Middle frontal gyrus (tissue), 1 donor: Measurements from ENCODE around the gene EPHB2.
A peak's percentile ranks its signal among the peaks of the same experiment; 100 is the strongest.
"Not testable (repeated sequence)": the region's sequence is repeated elsewhere in the genome, so short reads cannot be mapped to it uniquely, and the experiment has no call there.

ENCODE experiments used
- DNase-seq: peaks from one replicate; pipeline ENCODE4 v3.0.0-alpha.2; 2015; ENCODE audit warnings: low spot score; ENCODE audit errors: extremely low spot score

The EPHB2 gene

GRCh38 chr1:22689505-22689904, 21.1 kb upstream of the EPHB2 start:
- no peak for DNase-seq

GRCh38 chr1:22691031-22691753, 19.4 kb upstream of the EPHB2 start:
- DNase-seq, result no peak

- DNase-seq, result no peak
Observed at GRCh38 chr1:22694172-22694571, 16.5 kb upstream of the EPHB2 start.

GRCh38 chr1:22696610-22697009, 14.0 kb upstream of the EPHB2 start:
- DNase-seq, result no peak

- DNase-seq, result no peak
Observed at GRCh38 chr1:22697980-22698379, 12.7 kb upstream of the EPHB2 start.

GRCh38 chr1:22699681-22700520, 10.7 kb upstream of the EPHB2 start:
- no peak for DNase-seq

GRCh38 chr1:22702296-22703085, 8.1 kb upstream of the EPHB2 start:
- DNase-seq, result no peak

GRCh38 chr1:22704440-22705067, 6.1 kb upstream of the EPHB2 start:
- DNase-seq, result peak; percentile 76

GRCh38 chr1:22705586-22705985, 5.1 kb upstream of the EPHB2 start:
- no peak for DNase-seq

GRCh38 chr1:22706100-22706499, 4.5 kb upstream of the EPHB2 start:
- not testable (repeated sequence) for DNase-seq

- no peak for DNase-seq
Observed at GRCh38 chr1:22708777-22709176, 1.9 kb upstream of the EPHB2 start.

GRCh38 chr1:22709227-22709626, 1.4 kb upstream of the EPHB2 start:
- DNase-seq, result no peak

- peak; percentile 26 for DNase-seq
Observed at GRCh38 chr1:22709891-22710700, 543 bp upstream of the EPHB2 start.

GRCh38 chr1:22711071-22711470, 432 bp downstream of the EPHB2 start:
- no peak for DNase-seq

- no peak for DNase-seq
Observed at GRCh38 chr1:22711591-22712501, 1.2 kb downstream of the EPHB2 start.

GRCh38 chr1:22712502-22713271, 2.0 kb downstream of the EPHB2 start:
- DNase-seq, result no peak

- DNase-seq, result no peak
Observed at GRCh38 chr1:22714455-22714854, 3.8 kb downstream of the EPHB2 start.

GRCh38 chr1:22717037-22717760, 6.6 kb downstream of the EPHB2 start:
- DNase-seq, result no peak
